Mononuclear cell (primary cell): ENCODE results near the gene NTRK2. TPM values are rescaled to one million over a fixed set of nuclear protein-coding genes. Genes with fewer than 3 reads are reported as not detected.

Source experiments
- H3K27me3 ChIP-seq: 2 replicates; pipeline ENCODE4 v1.6.0; 2011; ENCODE audit warnings: low read length, control low read depth; ENCODE audit not compliant: insufficient read depth
- H3K4me1 ChIP-seq: 2 replicates; pipeline ENCODE4 v1.5.1; 2011; ENCODE audit warnings: mild to moderate bottlenecking, low read length, control low read depth; ENCODE audit not compliant: insufficient read depth
- H3K4me3 ChIP-seq: 2 replicates; pipeline ENCODE4 v1.5.1; 2011; ENCODE audit warnings: mild to moderate bottlenecking, low read length, moderate library complexity
- H3K9me3 ChIP-seq: 2 replicates; pipeline ENCODE4 v1.5.1; 2011; ENCODE audit warnings: low read depth, mild to moderate bottlenecking, control low read depth, low read length
- total RNA-seq: library from RNA; depleted of rRNA; stranded (reverse); fragments of >200 nt; gene quantifications from one replicate; pipeline ENCODE4 v1.2.3, GENCODE V29; 2012

NTRK2 gene
- total RNA-seq, 1 donor = 0.10 TPM

DNA sequence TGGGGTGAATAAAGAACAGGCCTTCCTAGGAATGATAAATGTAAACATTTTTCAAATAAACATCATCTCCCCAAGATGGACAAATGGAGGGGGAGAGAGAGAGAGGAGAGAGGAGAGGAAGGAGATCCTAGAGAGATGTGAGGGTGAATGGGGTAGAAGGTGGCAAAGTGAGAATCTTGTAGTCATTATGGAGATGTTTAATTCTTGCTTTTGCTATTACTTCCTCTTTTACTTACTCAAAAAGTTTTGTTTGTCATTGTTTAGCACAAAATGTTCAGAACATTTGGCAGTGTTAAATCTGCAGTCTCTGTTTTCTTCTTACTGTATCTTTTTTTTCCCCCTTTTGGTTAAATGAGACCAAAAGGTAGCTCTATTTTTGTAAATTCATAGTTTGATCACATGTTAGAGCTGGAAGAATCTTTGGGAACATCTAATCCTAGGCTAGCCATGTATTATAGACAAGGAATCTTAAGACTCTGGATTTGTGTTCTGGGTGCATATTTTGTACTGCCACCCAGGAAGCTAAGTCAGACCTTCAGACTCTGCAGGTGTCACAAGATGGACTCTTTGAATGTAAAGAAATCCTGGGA is 266.1 kb downstream of the NTRK2 start:
- Histone ChIP-seq H3K9me3 (no peaks in the 10 kb centered on the region), H3K4me1 (no peaks in the 10 kb centered on the region), H3K27me3 (no peaks in the 10 kb centered on the region), H3K4me3 (no peak overlapping the region)

DNA sequence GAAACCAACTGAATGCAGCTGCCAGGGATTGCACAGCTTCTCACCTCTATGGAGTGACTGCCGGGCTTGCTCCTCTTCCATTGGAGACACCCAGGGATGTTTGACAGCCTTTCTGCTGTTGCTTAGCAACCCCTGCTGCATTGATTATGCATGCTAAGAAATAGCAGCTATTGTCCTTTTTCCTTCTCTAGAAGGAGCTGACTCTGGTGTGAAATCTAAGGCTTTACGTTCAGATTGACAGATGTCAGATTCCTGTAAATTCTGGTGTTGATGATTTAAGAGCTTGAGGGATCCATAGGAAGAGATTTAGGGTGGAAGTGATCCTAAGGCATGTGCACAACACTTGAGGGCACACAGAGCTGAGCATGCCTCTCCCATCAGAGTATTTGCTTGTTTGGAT is 267.7 kb downstream of the NTRK2 start:
- no peaks in the 10 kb centered on the region for H3K27me3 ChIP-seq
- no peaks in the 10 kb centered on the region for H3K9me3 ChIP-seq
- no peaks in the 10 kb centered on the region for H3K4me1 ChIP-seq
- no peak overlapping the region for H3K4me3 ChIP-seq

DNA sequence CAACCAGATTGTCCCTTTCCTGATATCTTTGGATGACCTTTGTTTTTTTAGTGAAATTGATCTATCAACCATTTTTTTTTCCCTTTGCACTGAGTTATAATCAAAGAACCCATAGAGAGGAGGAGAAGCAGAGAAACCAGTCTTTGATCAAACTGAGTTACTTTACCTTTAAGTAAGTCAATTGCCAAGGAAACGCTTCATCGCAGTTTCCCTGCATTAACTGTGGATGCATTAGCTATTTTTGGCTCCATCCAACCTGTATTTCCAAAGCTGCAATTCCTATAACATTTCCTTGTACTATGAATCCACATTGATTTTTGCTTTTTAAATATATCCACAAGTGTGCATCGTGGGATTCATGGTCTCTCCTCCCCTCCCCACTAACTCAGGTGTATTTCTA is 268.1 kb downstream of the NTRK2 start:
- Histone ChIP-seq H3K9me3 (no peaks in the 10 kb centered on the region), H3K27me3 (no peaks in the 10 kb centered on the region), H3K4me3 (no peak overlapping the region), H3K4me1 (no peaks in the 10 kb centered on the region)

GRCh38 chr9:84939774-84940173 is 270.2 kb downstream of the NTRK2 start:
- Histone ChIP-seq H3K4me1 (no peaks in the 10 kb centered on the region), H3K27me3 (no peaks in the 10 kb centered on the region), H3K4me3 (no peak overlapping the region), H3K9me3 (no peaks in the 10 kb centered on the region)

DNA sequence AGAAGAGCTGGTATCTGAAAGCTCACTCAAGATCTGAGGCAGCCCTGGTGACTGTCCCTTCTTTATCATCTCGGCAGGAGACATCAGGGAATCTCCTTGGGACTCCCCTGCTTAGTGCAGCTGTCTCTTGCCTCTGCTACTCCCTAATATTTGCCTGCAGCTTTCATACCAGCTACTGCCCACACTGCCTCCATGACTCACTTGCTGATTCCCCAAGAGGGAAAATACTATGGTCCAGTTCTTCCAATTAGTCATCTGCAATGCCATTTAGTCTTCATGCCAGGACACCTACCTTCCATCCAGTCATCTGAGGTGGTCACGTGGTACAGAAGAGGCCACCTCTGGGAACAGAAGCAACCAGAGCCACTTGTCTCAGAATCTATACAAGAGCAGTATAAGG is 270.8 kb downstream of the NTRK2 start:
- no peak overlapping the region for H3K4me3 ChIP-seq
- H3K4me1 ChIP-seq = no peaks in the 10 kb centered on the region

GRCh38 chr9:84941792-84942191 is 272.3 kb downstream of the NTRK2 start:
- Histone ChIP-seq H3K27me3 (no peaks in the 10 kb centered on the region), H3K4me3 (no peak overlapping the region), H3K4me1 (no peaks in the 10 kb centered on the region), H3K9me3 (no peaks in the 10 kb centered on the region)

More for the DNA sequence above, 270.8 kb downstream of the NTRK2 start:
- no peaks in the 10 kb centered on the region for H3K9me3 ChIP-seq
- no peaks in the 10 kb centered on the region for H3K27me3 ChIP-seq

GRCh38 chr9:84943482-84944050 is 274.0 kb downstream of the NTRK2 start:
- Histone ChIP-seq H3K4me3 (no peak overlapping the region), H3K4me1 (no peaks in the 10 kb centered on the region), H3K9me3 (no peaks in the 10 kb centered on the region), H3K27me3 (no peaks in the 10 kb centered on the region)

- Histone ChIP-seq H3K27me3 (no peaks in the 10 kb centered on the region), H3K4me1 (no peaks in the 10 kb centered on the region), H3K9me3 (no peaks in the 10 kb centered on the region), H3K4me3 (no peak overlapping the region)
These were observed 276.5 kb downstream of the NTRK2 start for GRCh38 chr9:84945878-84946538.

- no peaks in the 10 kb centered on the region for H3K9me3 ChIP-seq
- no peaks in the 10 kb centered on the region for H3K27me3 ChIP-seq
- H3K4me3 ChIP-seq = no peak overlapping the region
- H3K4me1 ChIP-seq = no peaks in the 10 kb centered on the region
These were observed 278.0 kb downstream of the NTRK2 start for GRCh38 chr9:84947412-84947972.

GRCh38 chr9:84949258-84949657 is 279.7 kb downstream of the NTRK2 start:
- H3K9me3 ChIP-seq = no peaks in the 10 kb centered on the region
- no peak overlapping the region for H3K4me3 ChIP-seq
- no peaks in the 10 kb centered on the region for H3K4me1 ChIP-seq
- no peaks in the 10 kb centered on the region for H3K27me3 ChIP-seq

- no peaks in the 10 kb centered on the region for H3K9me3 ChIP-seq
- no peaks in the 10 kb centered on the region for H3K27me3 ChIP-seq
- H3K4me3 ChIP-seq = no peak overlapping the region
- H3K4me1 ChIP-seq = no peaks in the 10 kb centered on the region
These were observed 280.4 kb downstream of the NTRK2 start for GRCh38 chr9:84949971-84950370.

- no peak overlapping the region for H3K4me3 ChIP-seq
- no peaks in the 10 kb centered on the region for H3K4me1 ChIP-seq
- H3K9me3 ChIP-seq = no peaks in the 10 kb centered on the region
These were observed 281.6 kb downstream of the NTRK2 start for GRCh38 chr9:84950879-84951811.

DNA sequence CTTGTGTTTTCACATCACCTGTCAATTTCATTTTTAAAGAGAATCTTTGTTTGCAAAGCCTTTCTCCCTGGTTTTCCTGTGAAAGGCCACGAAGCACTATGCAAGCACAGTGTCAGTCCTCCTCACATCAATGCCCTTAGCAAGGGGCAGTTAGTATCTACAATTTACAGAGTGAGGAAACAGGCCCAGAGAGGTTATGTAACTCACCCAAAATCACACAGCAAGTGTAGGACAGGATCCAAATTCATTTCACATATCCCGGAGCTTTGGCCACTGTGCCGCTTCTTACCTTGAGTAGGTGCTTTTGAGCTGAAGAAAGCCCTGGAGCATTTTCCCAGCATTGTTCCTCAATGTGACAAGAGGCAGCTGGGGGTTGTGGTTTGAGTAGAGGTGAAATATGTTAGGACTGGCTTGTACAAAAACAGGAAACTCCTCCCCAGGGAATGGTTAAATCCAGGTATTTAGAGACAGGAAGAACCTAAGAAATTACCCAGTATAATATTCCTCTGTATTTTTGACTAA is 283.8 kb downstream of the NTRK2 start:
- H3K4me1 ChIP-seq = no peaks in the 10 kb centered on the region
- H3K4me3 ChIP-seq = no peak overlapping the region
- no peaks in the 10 kb centered on the region for H3K27me3 ChIP-seq
- H3K9me3 ChIP-seq = no peaks in the 10 kb centered on the region

More at GRCh38 chr9:84950879-84951811, 281.6 kb downstream of the NTRK2 start:
- no peaks in the 10 kb centered on the region for H3K27me3 ChIP-seq

- H3K4me3 ChIP-seq = no peak overlapping the region
- H3K4me1 ChIP-seq = no peaks in the 10 kb centered on the region
- no peaks in the 10 kb centered on the region for H3K9me3 ChIP-seq
- no peaks in the 10 kb centered on the region for H3K27me3 ChIP-seq
These were observed 284.5 kb downstream of the NTRK2 start for GRCh38 chr9:84953797-84954705.
